AG04450 (cell line): ENCODE measurements around the gene GDF15. TPM values are rescaled to one million over a fixed set of nuclear protein-coding genes. Genes with fewer than 3 reads are reported as not detected.
A peak's percentile ranks its signal among the peaks of the same experiment; 100 is the strongest.
"Not testable (repeated sequence)": the region's sequence is repeated elsewhere in the genome, so short reads cannot be mapped to it uniquely, and the experiment has no call there.

ENCODE experiments used
- CTCF ChIA-PET: fragments of 300-600, 350-600 bp; formaldehyde crosslinking; extraction: SDS; loops from one replicate; lab custom pipeline; 2022; ENCODE audit warnings: antibody characterized with exemption, inconsistent platforms; lab: Charles Lee
- POLR2A ChIA-PET: fragments of 350-600 bp; formaldehyde crosslinking; extraction: SDS; loops from one replicate; lab custom pipeline; 2021; ENCODE audit warnings: antibody characterized with exemption, inconsistent platforms; lab: Yijun Ruan, JAX
- DNase-seq: peaks from one replicate; pipeline ENCODE4 v3.0.0-alpha.2; 2011; ENCODE audit warnings: low read depth, low spot score
- H3K27ac ChIP-seq: one replicate; pipeline ENCODE4 v1.5.1; 2012; ENCODE audit warnings: low read depth, low read length, control low read depth
- H3K27me3 ChIP-seq: one replicate; pipeline ENCODE4 v1.6.0; 2012; ENCODE audit warnings: low read length; ENCODE audit not compliant: control insufficient read depth, insufficient read depth
- H3K4me3 ChIP-seq: 2 replicates; pipeline ENCODE4 v1.5.1; 2011; ENCODE audit warnings: mild to moderate bottlenecking, low read depth, low read length, control low read depth
- H3K9me3 ChIP-seq: 2 replicates; pipeline ENCODE4 v1.5.1; 2012; ENCODE audit warnings: low read length; ENCODE audit not compliant: control insufficient read depth, insufficient read depth
- polyA plus RNA-seq: library from polyadenylated mRNA; depleted of rRNA; stranded (reverse); fragments of >200 nt; gene quantifications from 2 replicates; pipeline ENCODE4 v1.2.3, GENCODE V29; 2011
- TF ChIP-seq, protein P1 (sequence below): IDR thresholded peaks from 2 replicates; pipeline ENCODE4 v1.5.1; 2011; ENCODE audit warnings: low read depth, low read length, control low read depth, inconsistent platforms

Gene GDF15
- polyA plus RNA-seq, 1 experiment, result 25.0 TPM

GRCh38 chr19:18346091-18346490 is 39.9 kb upstream of the GDF15 start:
- H3K9me3 ChIP-seq, result no peaks in the 10 kb centered on the region; the same call in 1 of the 2 replicates
- TF ChIP-seq, protein P1, sequence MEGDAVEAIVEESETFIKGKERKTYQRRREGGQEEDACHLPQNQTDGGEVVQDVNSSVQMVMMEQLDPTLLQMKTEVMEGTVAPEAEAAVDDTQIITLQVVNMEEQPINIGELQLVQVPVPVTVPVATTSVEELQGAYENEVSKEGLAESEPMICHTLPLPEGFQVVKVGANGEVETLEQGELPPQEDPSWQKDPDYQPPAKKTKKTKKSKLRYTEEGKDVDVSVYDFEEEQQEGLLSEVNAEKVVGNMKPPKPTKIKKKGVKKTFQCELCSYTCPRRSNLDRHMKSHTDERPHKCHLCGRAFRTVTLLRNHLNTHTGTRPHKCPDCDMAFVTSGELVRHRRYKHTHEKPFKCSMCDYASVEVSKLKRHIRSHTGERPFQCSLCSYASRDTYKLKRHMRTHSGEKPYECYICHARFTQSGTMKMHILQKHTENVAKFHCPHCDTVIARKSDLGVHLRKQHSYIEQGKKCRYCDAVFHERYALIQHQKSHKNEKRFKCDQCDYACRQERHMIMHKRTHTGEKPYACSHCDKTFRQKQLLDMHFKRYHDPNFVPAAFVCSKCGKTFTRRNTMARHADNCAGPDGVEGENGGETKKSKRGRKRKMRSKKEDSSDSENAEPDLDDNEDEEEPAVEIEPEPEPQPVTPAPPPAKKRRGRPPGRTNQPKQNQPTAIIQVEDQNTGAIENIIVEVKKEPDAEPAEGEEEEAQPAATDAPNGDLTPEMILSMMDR, result no peak
- H3K4me3 ChIP-seq, result no peak overlapping the region
- DNase-seq, result no peak
- POLR2A ChIA-PET, result no interaction called here
- no peaks in the 10 kb centered on the region for H3K27me3 ChIP-seq
- CTCF ChIA-PET, result interaction anchor here (1.0 kb wide), 1 partner anchor 64 kb away, joined by 3 read pairs; no protein-coding TSS in a partner anchor
- no peak overlapping the region for H3K27ac ChIP-seq

GRCh38 chr19:18348171-18348570 is 37.8 kb upstream of the GDF15 start:
- CTCF ChIA-PET, result interaction anchor here (1.4 to 3.0 kb wide), 3 partner anchors 8 to 68 kb away, joined by 3 to 65 read pairs (median 4); no protein-coding TSS in a partner anchor

DNA sequence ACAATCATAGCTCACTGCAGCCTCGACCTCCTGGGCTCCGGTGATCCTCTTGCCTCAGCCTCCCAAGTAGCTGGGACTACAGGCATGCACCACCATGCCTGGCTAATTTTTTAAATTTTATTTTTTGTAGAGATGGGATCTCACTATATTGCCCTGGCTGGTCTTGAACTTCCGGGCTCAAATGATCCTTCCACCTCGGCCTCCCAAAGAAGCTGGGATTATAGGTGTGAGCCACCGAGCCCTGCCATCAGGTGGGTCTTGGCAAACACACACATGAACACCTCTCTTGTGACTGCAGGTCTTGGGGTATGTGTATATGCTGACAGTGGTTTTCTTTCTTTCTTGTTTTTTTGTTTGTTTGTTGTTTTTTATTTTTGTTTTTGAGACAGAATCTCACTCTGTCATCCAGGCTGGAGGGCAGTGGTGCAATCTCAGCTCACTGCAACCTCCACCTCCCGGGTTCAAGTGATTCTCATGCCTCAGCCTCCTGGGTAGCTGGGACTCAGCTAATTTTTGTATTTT is 37.1 kb upstream of the GDF15 start:
- H3K4me3 ChIP-seq, H3K27me3 ChIP-seq, DNase-seq, H3K27ac ChIP-seq, H3K9me3 ChIP-seq: not testable (repeated sequence)
- ChIA-PET CTCF (interaction anchor here (0.6 to 3.0 kb wide), 7 partner anchors 9 to 70 kb away, joined by 3 to 65 read pairs (median 4); no protein-coding TSS in a partner anchor), POLR2A (interaction anchor here (1.0 to 1.5 kb wide), 2 partner anchors 39 to 69 kb away, joined by 4 to 5 read pairs; no protein-coding TSS in a partner anchor)

More at GRCh38 chr19:18348171-18348570, 37.8 kb upstream of the GDF15 start:
- Histone ChIP-seq H3K9me3 (no peaks in the 10 kb centered on the region), H3K4me3 (no peak overlapping the region), H3K27me3 (no peaks in the 10 kb centered on the region), H3K27ac (no peak overlapping the region)
- POLR2A ChIA-PET, result no interaction called here
- no peak for DNase-seq
- TF ChIP-seq, protein P1, result no peak

DNA sequence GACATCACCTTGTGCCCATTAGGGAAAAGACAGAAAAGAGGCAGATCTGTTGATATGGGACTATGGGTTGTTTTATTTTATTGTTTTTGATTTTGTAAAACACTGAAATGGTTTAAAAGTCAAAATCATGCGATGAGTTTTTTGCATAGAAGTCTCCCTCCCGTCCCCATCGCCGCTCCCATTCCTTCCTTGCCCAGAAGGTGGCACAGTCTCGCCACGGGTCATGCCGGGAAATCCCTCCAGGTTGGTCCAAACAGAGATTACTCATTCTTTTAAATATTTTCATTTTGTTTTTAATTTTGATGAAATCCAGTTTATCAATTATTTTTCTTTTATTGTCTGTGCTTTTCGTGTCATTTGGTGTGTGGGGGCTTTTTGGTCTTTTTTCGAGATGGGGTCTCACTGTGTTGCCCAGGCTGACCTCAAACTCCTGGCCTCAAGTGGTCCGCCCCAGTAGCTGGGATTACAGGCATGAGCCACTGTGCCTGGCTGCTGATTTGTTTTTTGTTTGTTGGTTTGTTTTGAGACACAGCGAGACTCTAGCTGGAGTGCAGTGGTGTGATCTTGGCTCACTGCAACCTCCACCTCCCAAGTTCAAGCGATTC is 36.3 kb upstream of the GDF15 start:
- Histone ChIP-seq H3K27ac (no peak overlapping the region), H3K9me3 (no peaks in the 10 kb centered on the region), H3K27me3 (no peaks in the 10 kb centered on the region), H3K4me3 (no peak overlapping the region)
- ChIA-PET CTCF (interaction anchor here (0.6 to 3.0 kb wide), 11 partner anchors 10 to 71 kb away, joined by 3 to 65 read pairs (median 5); partner anchors contain the start of gene SSBP4), POLR2A (interaction anchor here (1.0 to 1.5 kb wide), 2 partner anchors 38 to 70 kb away, joined by 4 to 5 read pairs; no protein-coding TSS in a partner anchor)
- TF ChIP-seq, protein P1, result peak; percentile 86
- no peak for DNase-seq

- no peak for DNase-seq
- Histone ChIP-seq H3K27ac (no peak overlapping the region), H3K27me3 (no peaks in the 10 kb centered on the region), H3K9me3 (no peaks in the 10 kb centered on the region), H3K4me3 (no peak overlapping the region)
- ChIA-PET CTCF (interaction anchor here (0.8 to 3.0 kb wide), 7 partner anchors 11 to 68 kb away, joined by 3 to 65 read pairs (median 5); partner anchors contain the start of gene SSBP4), POLR2A (no interaction called here)
- TF ChIP-seq, protein P1, result no peak
These were observed 35.5 kb upstream of the GDF15 start for GRCh38 chr19:18350490-18350889.
